ENCODE measurements around the gene LRPAP1.

GRCh38 chr4:3512279-3512678, 19.9 kb downstream of the LRPAP1 start:
- no peak for TF ChIP-seq CTCF (IDR thresholded peaks at IDR 0.05)
- TF ChIP-seq REST (IDR thresholded peaks at IDR 0.05; ENCODE audit: insufficient read depth in 1 of 2, low read depth in 2 of 2, low read length in 1 of 2), result no peak
- TF ChIP-seq POLR2AphosphoS5 (IDR thresholded peaks at IDR 0.05; ENCODE audit: low read depth, low read length), result no peak
- TF ChIP-seq TCF7L2 (IDR thresholded peaks at IDR 0.05; ENCODE audit: low read depth, low read length), result no peak
- no peak for TF ChIP-seq SIN3A (IDR thresholded peaks at IDR 0.05; ENCODE audit: borderline replicate concordance, insufficient read depth, low read depth, low read length)

All from Panc1 (cell line).